HG02885 (cell line): Measurements from ENCODE around the gene FAM241B.

ENCODE experiments used
- ATAC-seq: cut with Tn5 transposase; IDR thresholded peaks from one replicate; pipeline ENCODE4 v1.9.1; 2021; ENCODE audit warnings: mild to moderate bottlenecking; ENCODE audit not compliant: unreplicated experiment, poor library complexity

Gene FAM241B

DNA sequence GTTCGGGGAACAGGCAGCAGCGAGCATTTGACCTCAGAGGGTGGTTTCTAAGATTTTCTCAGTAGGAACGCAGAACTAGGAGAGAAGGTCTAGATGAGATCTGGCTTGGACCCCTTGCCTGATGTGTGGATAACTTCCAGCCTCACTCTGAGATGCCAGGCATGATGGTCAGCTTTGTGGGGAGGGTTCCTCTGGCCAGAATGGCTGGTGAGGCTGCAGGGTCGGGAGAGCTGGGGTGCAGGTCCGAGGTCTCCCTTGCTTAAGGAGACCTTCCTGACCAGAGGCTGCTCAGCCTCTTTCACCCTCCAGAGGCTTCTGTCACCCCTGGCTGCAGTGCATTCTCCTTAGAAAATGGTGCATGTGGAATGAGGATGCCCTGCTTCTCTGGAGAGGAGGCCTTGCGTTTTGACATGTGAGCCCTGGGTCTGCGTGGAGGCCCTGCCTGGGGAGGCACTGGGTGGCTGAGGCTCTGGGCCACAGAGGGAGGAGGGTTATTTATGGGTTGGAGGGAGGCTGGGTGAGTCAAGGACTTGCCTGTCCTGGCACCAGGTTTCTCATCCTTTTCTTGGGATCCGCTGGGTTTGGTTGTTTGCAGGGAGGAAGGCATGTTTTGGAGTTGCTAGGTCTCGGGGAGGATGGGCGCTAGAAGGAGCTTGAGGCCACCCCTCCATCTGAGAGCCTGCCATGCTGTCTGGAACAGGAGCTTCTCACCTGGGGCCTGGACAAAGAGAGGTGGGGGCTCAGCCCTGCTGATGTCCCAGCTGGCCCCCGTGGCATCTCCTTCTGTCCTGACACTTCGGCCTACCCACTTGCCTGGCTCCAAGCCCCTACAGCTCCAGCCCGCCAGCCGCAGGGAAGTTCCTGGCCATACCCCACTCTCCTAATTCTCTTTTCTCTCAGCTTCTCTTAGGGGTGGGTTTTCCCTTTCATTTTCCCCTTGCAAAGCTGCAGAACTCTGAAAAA, 3.9 kb downstream of the FAM241B start:
- no peak for ATAC-seq

GRCh38 chr10:69634759-69635425, 4.8 kb downstream of the FAM241B start:
- no peak for ATAC-seq

DNA sequence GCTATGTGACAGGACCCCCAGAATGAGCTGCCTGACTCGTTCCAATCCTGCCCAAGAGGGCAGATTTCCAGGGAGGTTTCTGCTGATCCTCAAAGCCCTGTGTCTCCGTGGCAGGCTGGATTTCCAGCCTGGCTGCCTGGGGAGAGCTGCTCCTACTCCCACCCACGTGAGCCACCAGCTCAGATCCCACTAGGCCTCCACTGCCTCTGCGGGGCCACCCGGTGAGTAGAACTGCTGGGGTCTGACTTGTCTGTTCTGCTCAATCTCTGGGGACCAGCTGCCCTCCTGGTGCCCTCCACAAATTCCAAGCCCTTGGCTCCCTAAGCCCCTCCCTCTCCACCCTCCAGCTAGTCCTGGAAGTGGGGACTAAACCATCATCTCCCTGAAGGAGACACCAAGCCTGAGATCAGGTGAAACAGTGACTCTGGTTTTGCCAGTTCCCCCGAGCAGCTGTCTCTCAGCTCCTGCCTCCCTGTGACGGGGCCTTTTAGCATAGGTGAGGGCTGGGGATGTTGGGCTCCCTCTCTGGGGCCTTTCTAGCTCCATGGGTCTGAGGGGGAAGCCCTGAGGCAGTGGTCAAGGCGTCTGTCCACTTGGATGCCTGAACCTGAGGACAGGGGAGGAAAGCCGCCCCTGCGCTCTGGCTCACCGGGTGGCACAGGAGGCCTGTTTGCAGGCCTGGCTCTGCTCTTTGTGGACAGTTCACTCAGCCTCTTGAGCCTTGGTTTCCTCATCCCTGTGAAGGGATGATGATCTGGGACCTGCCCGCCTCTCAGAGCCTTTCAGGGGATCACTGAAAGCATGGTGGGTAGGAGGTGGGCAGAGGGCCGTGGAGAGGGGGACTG, 5.6 kb downstream of the FAM241B start:
- ATAC-seq = no peak

- no peak for ATAC-seq
Observed at GRCh38 chr10:69636273-69636575, 6.2 kb downstream of the FAM241B start.

GRCh38 chr10:69636626-69637605, 6.9 kb downstream of the FAM241B start:
- ATAC-seq = no peak

DNA sequence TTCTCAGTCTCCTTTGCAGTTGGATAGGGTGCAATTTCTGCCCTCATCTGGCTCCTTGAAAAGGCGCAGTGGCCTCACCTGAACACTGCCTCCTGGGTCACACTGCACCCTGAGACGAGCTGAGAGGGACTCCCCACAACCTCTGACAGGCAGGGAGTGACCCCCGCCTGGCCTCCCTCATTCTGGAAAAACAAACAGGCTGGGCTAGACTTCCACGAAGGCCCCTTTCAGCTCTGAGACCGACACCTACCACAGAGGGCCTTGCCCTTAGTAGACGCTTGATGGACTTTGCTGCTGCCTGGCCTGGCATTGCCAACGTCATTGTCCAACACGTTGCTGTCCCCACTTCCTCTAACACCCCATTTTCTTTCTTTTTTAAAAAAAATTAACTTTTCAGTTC, 8.6 kb downstream of the FAM241B start:
- ATAC-seq = no peak

DNA sequence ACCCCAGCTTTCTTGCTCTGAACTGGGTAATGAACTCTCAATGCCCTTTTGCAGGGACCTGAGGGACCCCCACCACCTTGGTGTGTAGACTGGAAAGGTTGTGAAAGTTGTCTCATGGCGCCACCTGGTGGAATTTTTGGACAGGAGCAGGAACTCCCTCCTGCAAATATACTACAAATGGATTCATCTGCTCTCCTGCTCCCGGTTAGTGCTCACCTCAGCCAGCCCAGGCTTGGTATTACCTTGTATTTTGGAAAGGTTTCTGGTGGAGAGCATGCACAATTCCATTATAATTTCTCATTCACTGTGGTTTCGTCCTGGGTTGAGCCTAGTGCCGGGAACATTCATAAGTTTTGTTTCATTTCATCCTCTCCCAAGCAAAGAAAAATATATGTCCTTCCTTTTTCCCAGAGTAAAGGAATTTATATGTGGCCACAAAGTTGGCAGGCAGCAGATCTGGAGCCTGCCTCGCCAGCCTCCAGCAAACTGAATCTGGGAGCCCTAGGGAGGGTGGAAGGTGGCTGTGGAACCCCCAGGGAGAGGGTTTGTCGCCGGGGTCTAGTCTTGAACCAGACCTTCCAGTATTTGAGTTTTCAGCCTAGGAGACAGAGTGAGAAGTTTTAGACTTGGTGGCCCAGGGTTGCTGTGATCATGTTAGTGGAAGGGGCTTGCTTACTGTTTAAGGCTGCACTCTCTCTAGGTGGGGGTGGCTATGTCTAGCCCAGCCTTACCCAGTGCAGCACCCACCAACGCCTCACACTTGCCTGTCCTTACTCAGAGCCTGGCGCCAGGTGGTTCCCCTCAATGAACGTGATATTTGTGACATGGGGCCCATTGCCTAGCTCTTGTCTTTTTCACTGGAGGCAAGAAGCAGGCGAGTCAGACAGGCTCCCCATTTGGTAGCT, 9.5 kb downstream of the FAM241B start:
- ATAC-seq = no peak

GRCh38 chr10:69640196-69640980, 10.3 kb downstream of the FAM241B start:
- no peak for ATAC-seq

DNA sequence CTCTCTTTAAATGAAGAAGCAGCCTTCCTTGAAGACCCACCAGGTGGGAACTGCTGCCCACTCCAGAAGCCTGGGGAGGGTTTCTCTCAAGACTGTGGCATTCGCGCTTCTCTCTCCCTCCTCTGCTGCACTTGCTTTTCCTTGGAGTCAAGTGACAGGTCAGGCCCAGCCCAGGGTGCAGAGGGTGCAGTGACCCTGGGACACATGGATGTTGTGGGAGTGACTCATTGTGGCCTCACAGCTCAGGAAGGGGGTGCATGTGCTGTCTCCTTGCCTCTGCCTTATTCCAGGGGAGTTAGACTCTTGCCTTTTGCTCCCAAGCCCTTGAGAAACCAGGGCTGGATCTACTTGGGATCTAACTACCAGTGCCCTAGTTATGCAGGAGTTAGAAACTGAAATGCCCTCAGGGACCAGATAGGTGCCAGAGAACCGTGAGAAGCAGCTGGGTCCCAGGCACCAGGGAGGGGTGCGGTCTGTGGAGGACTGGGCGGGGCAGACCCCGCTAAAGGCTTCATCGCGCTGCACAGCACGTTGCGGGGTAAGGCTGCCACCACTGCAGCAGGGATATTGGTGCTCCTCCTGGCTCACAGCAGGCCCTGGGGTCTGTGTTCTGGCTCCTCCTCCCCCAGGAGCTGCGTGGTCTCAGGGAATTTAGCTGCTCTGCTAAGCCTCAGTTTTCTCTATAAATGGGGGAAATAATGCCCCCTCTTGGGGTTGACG, 11.4 kb downstream of the FAM241B start:
- no peak for ATAC-seq

DNA sequence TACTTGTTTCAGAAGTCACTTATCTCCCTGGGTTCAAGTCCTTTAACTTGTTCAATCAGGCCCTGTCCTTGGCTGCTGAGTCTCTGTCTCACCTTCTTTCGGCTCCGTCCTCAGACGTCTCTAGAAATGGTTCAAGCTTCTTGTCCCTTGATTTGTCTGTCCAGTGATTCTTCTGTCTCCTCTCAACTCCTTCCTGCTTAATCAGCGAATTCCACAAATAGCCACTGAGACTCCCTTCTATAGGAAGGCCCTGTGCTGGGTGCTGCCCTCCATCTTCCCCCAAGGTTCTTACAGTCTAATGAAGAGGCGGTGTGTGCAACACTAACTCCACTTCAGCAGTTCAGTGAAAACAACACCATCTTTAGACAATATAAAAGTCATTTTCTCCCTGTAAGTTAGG, 12.7 kb downstream of the FAM241B start:
- ATAC-seq = no peak

- ATAC-seq = no peak
Observed at GRCh38 chr10:69643779-69644657, 14.0 kb downstream of the FAM241B start.

DNA sequence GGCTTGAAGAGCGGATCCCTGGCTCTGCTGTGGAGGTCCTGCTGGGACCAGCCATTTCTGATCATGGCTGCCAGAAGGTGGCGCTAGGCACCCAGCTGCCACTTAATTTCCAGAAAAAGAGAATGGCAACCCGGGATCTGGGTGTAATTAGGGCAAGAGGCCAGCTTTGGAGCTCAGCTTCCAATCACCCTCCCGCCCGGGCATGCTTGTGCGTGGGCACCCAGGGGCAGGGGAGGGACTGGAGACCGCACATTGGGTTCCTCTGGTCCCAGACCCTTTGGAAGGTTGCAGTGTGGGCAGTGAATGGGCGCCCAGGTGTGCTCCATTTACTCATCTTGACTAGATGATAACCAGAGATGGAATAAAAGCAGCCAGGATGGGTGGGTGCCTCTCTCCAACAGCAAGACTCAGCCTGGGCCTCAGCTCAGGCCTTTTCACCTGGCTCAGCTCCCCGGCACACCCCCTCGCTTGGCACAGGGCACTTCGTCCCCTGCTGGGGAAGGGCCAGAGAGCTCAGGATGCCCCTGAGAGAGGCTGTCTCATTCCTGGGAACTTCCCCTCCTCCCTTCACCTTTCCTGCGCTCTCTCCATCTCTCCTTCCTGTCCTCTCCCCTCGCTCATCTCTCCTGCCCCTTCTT, 14.7 kb downstream of the FAM241B start:
- ATAC-seq = no peak

DNA sequence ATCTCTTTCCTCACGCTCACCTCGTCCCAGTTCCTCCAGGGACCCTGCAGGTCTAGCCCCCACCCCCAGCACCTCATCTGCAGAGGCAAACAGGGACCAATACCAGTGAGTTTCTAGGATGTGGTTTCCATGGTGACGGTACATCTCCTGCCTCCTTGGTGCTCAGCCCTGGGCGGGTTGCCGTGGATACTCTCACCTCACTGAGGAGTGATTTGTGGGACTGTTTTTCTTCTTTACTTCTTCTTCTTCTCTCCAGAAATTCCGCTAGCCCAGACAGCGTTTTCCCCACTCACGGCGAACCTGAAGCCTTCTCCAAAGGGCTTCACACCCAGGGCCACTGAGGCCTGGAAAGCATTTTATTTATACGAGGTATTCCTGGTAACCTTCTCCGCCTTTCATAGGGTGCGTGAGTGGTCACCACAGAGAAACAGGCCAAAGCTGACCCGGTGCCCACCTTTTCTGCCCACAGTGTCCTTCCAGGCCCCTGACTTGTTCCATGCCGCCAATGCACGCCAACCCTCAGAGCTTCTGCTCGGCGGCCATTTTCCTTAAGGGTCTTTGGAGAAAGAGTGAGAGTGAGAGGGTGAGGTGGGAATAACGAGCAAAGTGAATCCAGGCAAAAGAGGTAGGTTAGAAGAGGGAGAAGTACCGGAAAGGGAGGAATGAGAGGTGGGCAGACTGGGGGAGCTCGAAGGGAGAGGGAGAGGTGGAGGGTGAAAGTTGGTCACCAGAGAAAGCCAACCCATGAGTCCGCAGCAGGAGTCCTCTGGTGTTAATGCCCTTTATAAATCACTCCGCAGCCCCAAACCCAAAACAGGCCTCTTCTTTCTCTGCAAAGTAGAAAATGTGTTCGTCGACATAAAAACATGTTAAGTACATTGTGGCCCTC, 15.5 kb downstream of the FAM241B start:
- ATAC-seq = no peak

DNA sequence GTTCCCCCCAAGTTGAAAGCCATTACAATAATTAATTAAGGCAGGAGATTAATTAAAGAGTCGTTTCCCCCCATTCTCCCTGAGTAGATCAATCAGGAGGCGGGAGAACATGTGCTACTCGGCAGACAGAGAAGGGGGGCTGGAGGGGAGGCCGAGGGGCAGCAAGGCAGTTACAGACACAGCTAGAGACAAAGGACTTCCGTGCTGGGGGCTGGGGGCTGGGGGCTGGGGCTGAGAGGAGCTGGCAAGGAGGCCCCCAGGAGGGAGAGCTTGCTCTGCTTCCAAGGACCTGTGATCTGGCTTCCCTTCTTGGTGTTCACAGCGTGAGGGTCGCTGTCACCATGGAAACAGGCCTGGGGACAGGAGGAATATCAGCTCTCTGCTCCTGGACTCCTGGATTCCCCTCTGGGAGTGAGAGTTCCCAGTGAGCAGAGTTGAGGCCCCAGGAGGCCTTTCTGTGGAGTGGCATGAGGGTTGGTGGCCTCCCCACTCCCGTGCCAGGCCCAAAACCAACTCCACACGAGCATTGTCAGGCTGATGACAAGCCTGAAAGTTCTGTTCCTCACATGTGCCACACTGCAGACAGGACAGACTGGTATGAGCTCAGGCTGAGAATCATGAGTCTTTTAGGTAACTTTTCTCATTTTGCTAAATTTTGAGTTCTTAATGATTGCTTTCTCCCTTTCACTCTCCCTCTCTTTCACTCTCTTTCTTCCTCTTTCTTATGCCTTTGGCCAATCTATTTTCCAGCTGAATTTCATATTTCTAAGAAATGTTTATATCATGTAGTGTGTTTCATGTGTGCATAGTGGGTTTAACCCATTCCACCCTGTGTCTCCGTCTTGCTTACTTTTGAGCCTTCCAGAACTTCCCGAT, 16.4 kb downstream of the FAM241B start:
- no peak for ATAC-seq
